ENCODE data around the gene LYAR.

The LYAR gene

GRCh38 chr4:4256799-4257198 is 33.2 kb downstream of the LYAR start (continued):
- TF ChIP-seq ZNF391 (tag by site-specific recombination; IDR thresholded peaks at IDR 0.05; ENCODE audit: borderline replicate concordance, low read depth): no peak
- no peak for TF ChIP-seq ZNF423 (tag by site-specific recombination; IDR thresholded peaks at IDR 0.05)

DNA sequence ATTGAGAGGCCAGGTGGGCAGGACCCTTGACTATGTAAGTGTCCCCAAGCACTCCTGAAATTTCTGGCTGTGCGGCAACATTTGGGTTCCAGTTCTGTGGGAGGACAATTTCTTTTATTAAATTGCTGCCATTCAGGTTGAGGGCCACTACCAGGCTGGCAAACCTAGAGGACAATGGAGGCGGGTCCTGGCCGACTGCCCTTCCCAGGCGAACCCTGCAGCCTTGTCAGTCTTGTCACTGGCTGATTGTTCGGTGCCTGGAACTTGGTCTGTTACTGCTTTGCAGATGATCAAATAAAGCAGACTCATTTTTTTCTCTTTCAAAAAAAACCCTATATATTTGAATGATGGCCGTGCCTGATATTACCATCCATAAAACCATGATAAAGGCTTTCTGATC is 35.3 kb downstream of the LYAR start:
- ChIA-PET POLR2A (no interaction called here), CTCF (interaction anchor here (1.4 to 2.1 kb wide), 2 partner anchors 81 to 175 kb away, joined by 5 read pairs; no protein-coding TSS in a partner anchor)
- Histone ChIP-seq H3K4me1 (ENCODE audit: control insufficient read depth, insufficient read depth, low read length) (no peaks in the 10 kb centered on the region), H3K36me3 (ENCODE audit: control insufficient read depth in 2 of 2, insufficient read depth in 1 of 2, low read length in 2 of 2) (no peaks in the 10 kb centered on the region), H3K4me3 (ENCODE audit: low read depth, low read length) (no peak overlapping the region), H3K27ac (ENCODE audit: extremely low read depth, low read depth, low read length) (no peak overlapping the region), H3K9me3 (ENCODE audit: control insufficient read depth, insufficient read depth, low read depth, low read length) (no peaks in the 10 kb centered on the region)
- TF ChIP-seq ZFP3 (tag by site-specific recombination; IDR thresholded peaks at IDR 0.05; ENCODE audit: low read depth) (no peak), ZBTB48 (tag by site-specific recombination; IDR thresholded peaks at IDR 0.05) (no peak), ZNF747 (tag by site-specific recombination; IDR thresholded peaks at IDR 0.05) (no peak), PRDM10 (tag by site-specific recombination; IDR thresholded peaks at IDR 0.05) (no peak), ZNF175 (tag by site-specific recombination; IDR thresholded peaks at IDR 0.05) (no peak), TSHZ1 (tag by site-specific recombination; IDR thresholded peaks at IDR 0.05; ENCODE audit: borderline replicate concordance) (no peak), ZNF266 (tag by site-specific recombination; IDR thresholded peaks at IDR 0.05; ENCODE audit: low read depth) (no peak), ZNF600 (tag by site-specific recombination; IDR thresholded peaks at IDR 0.05) (no peak), ZNF510 (tag by site-specific recombination; IDR thresholded peaks at IDR 0.05; ENCODE audit: insufficient replicate concordance) (no peak), SETDB1 (IDR thresholded peaks at IDR 0.05; ENCODE audit: insufficient read length, low read length) (no peak), ZNF580 (tag by site-specific recombination; IDR thresholded peaks at IDR 0.05) (no peak), KLF10 (tag by site-specific recombination; IDR thresholded peaks at IDR 0.05) (no peak), ZNF148 (tag by site-specific recombination; IDR thresholded peaks at IDR 0.05; ENCODE audit: borderline replicate concordance) (no peak), ZNF843 (tag by site-specific recombination; IDR thresholded peaks at IDR 0.05) (no peak), ZNF660 (tag by site-specific recombination; IDR thresholded peaks at IDR 0.05) (no peak), ZNF138 (tag by site-specific recombination; IDR thresholded peaks at IDR 0.05; ENCODE audit: borderline replicate concordance) (no peak), ZNF354C (tag by site-specific recombination; IDR thresholded peaks at IDR 0.05; ENCODE audit: borderline replicate concordance, low read depth) (no peak), ZNF561 (tag by site-specific recombination; IDR thresholded peaks at IDR 0.05; ENCODE audit: borderline replicate concordance) (no peak), WT1 (tag by site-specific recombination; IDR thresholded peaks at IDR 0.05) (no peak)
- TF ChIP-seq, protein P1, sequence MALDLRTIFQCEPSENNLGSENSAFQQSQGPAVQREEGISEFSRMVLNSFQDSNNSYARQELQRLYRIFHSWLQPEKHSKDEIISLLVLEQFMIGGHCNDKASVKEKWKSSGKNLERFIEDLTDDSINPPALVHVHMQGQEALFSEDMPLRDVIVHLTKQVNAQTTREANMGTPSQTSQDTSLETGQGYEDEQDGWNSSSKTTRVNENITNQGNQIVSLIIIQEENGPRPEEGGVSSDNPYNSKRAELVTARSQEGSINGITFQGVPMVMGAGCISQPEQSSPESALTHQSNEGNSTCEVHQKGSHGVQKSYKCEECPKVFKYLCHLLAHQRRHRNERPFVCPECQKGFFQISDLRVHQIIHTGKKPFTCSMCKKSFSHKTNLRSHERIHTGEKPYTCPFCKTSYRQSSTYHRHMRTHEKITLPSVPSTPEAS (tag by site-specific recombination; IDR thresholded peaks at IDR 0.05): no peak

Measured in HEK293 (cell line).